D721Med (cell line): ENCODE results near the gene PLAU.

ENCODE experiments used
- DNase-seq: peaks from one replicate; pipeline ENCODE4 v3.0.0; 2011; ENCODE audit warnings: low spot score; ENCODE audit not compliant: insufficient read length
- FAIRE-seq: peaks from 2 replicates; lab custom pipeline; 2011; peaks lifted over from hg19 to GRCh38; lab: Jason Lieb, UNC
- CTCF ChIP-seq: IDR thresholded peaks from 2 replicates; pipeline ENCODE4 v1.5.1; 2012; ENCODE audit warnings: mild to moderate bottlenecking, control low read depth; ENCODE audit not compliant: insufficient read depth; ENCODE audit errors: missing control alignments

Gene PLAU

GRCh38 chr10:73900064-73900463 lies 10.9 kb upstream of the PLAU start:
- no peak for TF ChIP-seq CTCF
- FAIRE-seq (no peak), DNase-seq (no peak)

DNA sequence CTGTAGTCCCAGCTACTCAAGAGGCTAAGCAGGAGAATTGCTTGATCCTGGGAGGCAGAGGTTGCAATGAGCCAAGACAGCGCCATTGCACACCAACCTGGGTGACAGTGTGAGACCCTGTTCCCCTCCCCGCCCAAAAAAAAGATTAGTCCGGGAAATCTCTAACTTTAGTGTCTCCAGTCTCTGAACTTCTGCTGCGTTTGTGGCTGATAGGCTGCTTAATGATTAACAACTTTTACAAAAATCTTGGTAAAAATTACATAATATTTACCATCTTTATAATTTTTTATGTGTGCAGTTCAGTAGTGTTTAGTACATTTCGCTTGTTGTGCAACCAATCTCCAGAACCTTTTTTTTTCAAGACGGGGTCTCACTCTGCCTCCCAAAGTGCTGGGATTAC lies 9.7 kb upstream of the PLAU start:
- DNase-seq (no peak), FAIRE-seq (no peak)
- TF ChIP-seq CTCF: no peak

DNA sequence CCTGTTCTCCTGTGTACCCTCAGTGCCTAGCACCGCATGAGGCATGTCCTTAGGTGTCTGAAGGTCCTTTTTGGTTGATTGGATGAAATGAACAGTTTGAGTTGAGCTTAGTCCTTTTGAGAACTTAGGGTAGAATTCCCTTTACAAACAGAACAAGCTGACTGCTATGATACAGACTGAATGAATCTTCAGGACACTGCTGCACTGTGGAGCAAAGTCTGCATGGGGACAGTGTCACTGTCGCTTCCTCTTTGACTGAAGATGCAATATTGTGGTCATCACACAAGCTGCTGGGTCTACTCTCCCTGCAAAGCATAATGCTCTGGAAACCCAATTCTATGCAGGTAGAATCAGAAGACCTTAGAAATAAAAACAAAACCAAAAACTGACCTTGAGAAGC lies 8.6 kb upstream of the PLAU start:
- DNase-seq (no peak), FAIRE-seq (no peak)
- TF ChIP-seq CTCF: no peak

DNA sequence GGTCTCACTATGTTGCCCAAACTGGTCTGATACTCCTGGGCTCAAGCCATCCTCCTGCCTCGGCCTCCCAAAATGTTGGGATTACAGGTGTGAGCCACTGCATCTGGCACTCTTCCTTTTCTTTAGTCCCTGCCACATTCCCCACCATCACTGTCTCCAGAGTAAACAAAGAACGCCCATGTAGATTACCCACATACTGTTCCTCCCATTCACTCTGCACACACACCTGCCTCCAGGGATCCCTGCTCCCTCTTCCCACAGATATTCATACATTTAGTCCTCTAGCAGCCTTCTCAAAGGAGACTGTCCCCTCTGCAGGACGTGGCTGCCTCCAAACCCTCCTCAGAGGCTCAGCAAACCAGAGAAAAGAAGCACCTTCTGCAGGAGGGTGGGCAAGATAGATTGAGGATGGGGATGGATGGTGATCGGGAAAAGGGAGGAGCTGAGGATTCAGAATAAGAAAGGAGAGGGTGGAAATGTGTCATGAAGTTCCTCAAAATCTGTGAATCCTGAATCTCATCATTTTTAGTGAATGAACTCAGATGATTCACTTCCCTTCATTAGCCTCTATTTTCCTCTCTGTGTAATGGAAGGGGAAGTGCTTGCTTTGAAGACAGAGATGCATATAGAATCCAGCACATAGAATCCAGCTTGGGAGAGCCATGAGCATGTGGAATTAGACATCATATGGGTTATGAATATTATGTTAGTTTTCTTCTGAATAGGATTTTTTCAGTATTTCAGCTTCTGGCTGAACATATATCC lies 5.5 kb upstream of the PLAU start:
- FAIRE-seq (no peak), DNase-seq (no peak)
- no peak for TF ChIP-seq CTCF

DNA sequence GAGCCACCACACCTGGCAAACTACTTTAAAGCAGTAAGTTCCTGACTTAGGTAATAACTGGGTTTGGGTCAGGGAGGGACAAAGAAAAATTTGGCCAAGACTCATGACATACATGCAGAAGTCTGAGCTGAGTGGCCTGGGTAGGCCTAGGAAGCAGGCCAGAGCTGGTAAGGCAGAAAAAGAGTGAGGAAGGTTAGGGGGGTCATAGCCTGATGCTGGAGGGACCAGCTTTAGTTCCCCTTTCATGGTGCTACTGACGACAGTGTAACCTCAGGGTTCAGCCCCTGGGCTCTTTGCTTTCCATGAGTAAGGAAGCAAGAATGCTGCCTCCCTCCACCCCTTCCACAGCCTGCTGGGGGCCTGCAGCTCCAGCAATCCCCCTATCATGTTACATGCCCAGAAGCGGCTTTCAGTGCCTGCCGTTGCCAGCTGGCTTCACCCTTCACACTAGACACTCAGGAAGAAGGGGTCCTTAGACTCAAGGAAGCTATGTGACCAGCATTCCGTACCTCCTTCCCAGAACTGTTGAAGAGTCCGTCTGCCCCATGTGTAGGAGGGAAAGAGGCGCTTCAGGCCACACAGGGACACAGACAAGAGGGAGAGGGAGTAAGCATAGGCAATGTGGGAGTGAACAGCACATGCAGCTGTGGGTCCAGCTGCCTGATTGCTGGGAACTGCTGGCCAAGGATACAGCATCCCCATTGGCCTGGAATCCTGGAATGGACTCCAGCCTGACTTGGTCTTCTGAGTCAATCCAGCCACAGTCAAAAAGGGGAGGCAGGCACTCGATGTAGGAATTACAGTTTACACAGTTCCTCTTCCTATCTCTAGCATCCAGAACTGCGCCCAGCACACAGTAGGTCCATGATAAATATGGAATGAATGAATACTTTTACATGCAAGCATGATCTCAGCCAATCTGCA lies 4.1 kb upstream of the PLAU start:
- no peak for DNase-seq
- FAIRE-seq: no peak
- no peak for TF ChIP-seq CTCF

DNA sequence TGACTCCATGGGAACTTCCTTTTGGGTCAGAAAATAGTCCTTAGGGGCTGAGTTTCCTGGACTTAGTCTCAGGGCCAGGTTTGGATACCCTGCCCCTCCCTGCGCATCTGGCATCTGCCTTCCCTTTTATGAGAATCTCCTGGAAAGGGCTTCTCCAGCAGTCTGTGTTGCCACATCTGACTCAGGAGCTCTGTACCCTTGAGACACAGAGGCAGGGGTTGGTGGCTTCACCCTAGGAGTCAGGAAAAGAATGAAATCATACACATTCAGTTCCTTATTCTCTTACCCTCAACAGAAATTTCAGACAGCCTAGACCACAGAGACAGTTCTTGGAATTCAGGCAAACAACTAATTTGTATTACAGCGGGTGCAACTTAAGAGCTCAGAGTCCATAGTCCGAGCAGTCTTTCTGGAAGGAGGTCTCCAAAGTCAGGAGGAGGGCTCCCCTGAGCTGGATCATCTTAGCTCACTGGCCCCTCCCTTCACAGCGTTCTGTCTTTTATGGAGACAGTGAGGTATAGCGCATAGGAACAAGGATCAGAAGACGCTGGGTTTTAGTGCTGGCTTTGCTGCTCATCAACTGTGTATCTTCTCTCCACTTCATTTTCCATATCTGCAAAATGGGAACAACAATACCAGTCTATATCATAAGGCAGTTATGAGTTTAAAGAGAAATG lies 3.0 kb upstream of the PLAU start:
- FAIRE-seq: no peak
- no peak for TF ChIP-seq CTCF

More for the DNA sequence above, 3.0 kb upstream of the PLAU start:
- DNase-seq: no peak
